Adrenal gland (tissue), 12 donors: ENCODE data around the gene MACROD2. TPM values are rescaled to one million over a fixed set of nuclear protein-coding genes. Genes with fewer than 3 reads are reported as not detected.

Experiments
- DNase-seq, 7 donors: peaks; one replicate each; pipeline ENCODE4 v3.0.0-alpha.2; 2019 to 2020
- H3K27ac ChIP-seq, 5 donors: fragments of 200-600 bp; sonication (generic) in 4 of 5; 1 replicate in 3 of 5; 2 replicates in 2 of 5; pipeline versions ENCODE4 v1.5.1 to v1.8.0; 2016 to 2020; ENCODE audit warnings: mild to moderate bottlenecking in 1 of 5
- H3K27me3 ChIP-seq: fragments of 200-600 bp; 2 replicates; pipeline ENCODE4 v1.8.0; 2021
- H3K36me3 ChIP-seq, 2 donors: fragments of 200-600 bp; replicated peaks in 1 of 2; 1 replicate in 1 of 2; 2 replicates in 1 of 2; pipeline versions ENCODE4 v1.5.1 to v1.8.0; 2018 to 2022
- H3K4me1 ChIP-seq, 2 donors: fragments of 200-600 bp; replicated peaks in 1 of 2; 1 replicate in 1 of 2; 2 replicates in 1 of 2; pipeline versions ENCODE4 v1.5.1 to v1.8.0; 2018 to 2021
- H3K4me3 ChIP-seq, 4 donors: fragments of 200-600 bp; sonication (generic) in 3 of 4; one replicate each; pipeline ENCODE4 v1.5.1; 2016 to 2018
- H3K9me3 ChIP-seq, 3 donors: fragments of 200-600 bp; sonication (generic) in 1 of 3; replicated peaks in 1 of 3; 1 replicate in 2 of 3; 2 replicates in 1 of 3; pipeline versions ENCODE4 v1.5.1 to v1.8.0; 2016 to 2021
- CTCF ChIP-seq, 6 experiments: fragments of 450-650 bp in 4 of 6; fragments of 200-600 bp in 2 of 6; sonication (generic) in 1 of 6; IDR thresholded peaks; 1 replicate in 5 of 6; 2 replicates in 1 of 6; pipeline versions ENCODE4 v1.5.1 to v1.8.0; 2016 to 2021; ENCODE audit warnings: antibody characterized with exemption in 6 of 6, mild to moderate bottlenecking in 2 of 6, moderate library complexity in 1 of 6
- POLR2A ChIP-seq, 2 donors: fragments of 450-650 bp; IDR thresholded peaks; one replicate each; pipeline ENCODE4 v1.6.1; 2017; ENCODE audit warnings: antibody characterized with exemption in 2 of 2, mild to moderate bottlenecking in 2 of 2, moderate library complexity in 1 of 2
- WGBS, 4 donors: extraction: QIAGEN DNeasy Blood & Tissue Kit in 2 of 4; methylation state at CpG; one replicate each; pipeline versions ENCODE4 v1.1.5 to v1.1.7; 2013 to 2017; 5-methylcytosine and 5-hydroxymethylcytosine counted together
- intact Hi-C, 2 donors: fragments of 100-400 bp; cut with DNase I; formaldehyde crosslinking; loops; one replicate each; pipeline versions ENCODE4 v1.14.1 to v1.15.0; 2022 to 2023
- polyA plus RNA-seq, 3 donors: library from polyadenylated mRNA; stranded (reverse); fragments of 200-250 nt in 2 of 3; fragments of 350-450 nt in 1 of 3; fragmentation: Illumina TruSeq in 1 of 3; extraction: RNeasy Lipid Tissue Mini Kit (QIAGEN cat#74804) in 1 of 3; gene quantifications; one replicate each; pipeline ENCODE4 v1.2.3, GENCODE V29; 2013 to 2014
- total RNA-seq, 9 donors: library from RNA; depleted of rRNA in 4 of 9; stranded (reverse); fragments of >200 nt in 4 of 9; fragments of 120-200 nt in 1 of 9; fragmentation: NEBNext Ultra II Directional in 1 of 9; extraction: Animal tissue kit (Norgen Biotek cat#: 25700) in 1 of 9; gene quantifications; one replicate each; pipeline versions ENCODE4 v1.1.0 to v1.2.4, GENCODE V29; 2013 to 2023
- donor health status: healthy with polysubstance abuse.
- donor health status: Bipolar disorder and iron deficiency.
- donor health status: DM: yes; HTN: yes; CAD: no.
- donor health status: DM: no; HTN: no; CAD: no.
- donor health status: DM: no; HTN: no; CAD: no.
- donor health status: DM: yes; HTN: yes; CAD: no.

Gene MACROD2
- total and polyA plus RNA-seq, 12 donors, result 1.1 to 21.2 (median 6.4) TPM

- Histone ChIP-seq H3K27me3 (no peaks in the 10 kb centered on the region), H3K27ac (no peak overlapping the region), H3K9me3 (no peaks in the 10 kb centered on the region), H3K36me3 (no peaks in the 10 kb centered on the region), H3K4me3 (no peak overlapping the region), H3K4me1 (no peaks in the 10 kb centered on the region)
- no peak for DNase-seq
- intact Hi-C loops, result no loop called here
- 62 to 69% (median 64%) methylated on average over 3 of the region's 3 CpGs for WGBS, 4 donors
- TF ChIP-seq POLR2A (IDR thresholded peaks at IDR 0.05) (no peak), CTCF (IDR thresholded peaks at IDR 0.05) (no peak)
Observed at GRCh38 chr20:14374196-14374595, 378.9 kb downstream of the MACROD2 start.

- Histone ChIP-seq H3K27ac (no peak overlapping the region), H3K36me3 (no peaks in the 10 kb centered on the region), H3K4me3 (no peak overlapping the region), H3K9me3 (no peaks in the 10 kb centered on the region), H3K4me1 (no peaks in the 10 kb centered on the region), H3K27me3 (no peaks in the 10 kb centered on the region)
- intact Hi-C loops, result no loop called here
- 72 to 84% (median 76%) methylated on average over 4 of the region's 4 CpGs for WGBS, 4 donors
- no peak for DNase-seq
- TF ChIP-seq POLR2A (IDR thresholded peaks at IDR 0.05), result no peak
- no peak for TF ChIP-seq CTCF (IDR thresholded peaks at IDR 0.05)
Observed at GRCh38 chr20:14375416-14375985, 380.2 kb downstream of the MACROD2 start.

GRCh38 chr20:14378326-14378725 lies 383.0 kb downstream of the MACROD2 start:
- Histone ChIP-seq H3K27me3 (no peaks in the 10 kb centered on the region), H3K4me1 (no peaks in the 10 kb centered on the region), H3K9me3 (no peaks in the 10 kb centered on the region), H3K4me3 (no peak overlapping the region), H3K36me3 (no peaks in the 10 kb centered on the region), H3K27ac (no peak overlapping the region)
- no peak for DNase-seq
- intact Hi-C loops, result no loop called here
- TF ChIP-seq CTCF (IDR thresholded peaks at IDR 0.05) (no peak), POLR2A (IDR thresholded peaks at IDR 0.05) (no peak)

GRCh38 chr20:14383335-14383734 lies 388.0 kb downstream of the MACROD2 start:
- intact Hi-C loops, result no loop called here
- Histone ChIP-seq H3K27ac (no peak overlapping the region), H3K27me3 (no peaks in the 10 kb centered on the region), H3K9me3 (no peaks in the 10 kb centered on the region), H3K4me1 (no peaks in the 10 kb centered on the region), H3K4me3 (no peak overlapping the region), H3K36me3 (no peaks in the 10 kb centered on the region)
- 83 to 88% (median 85%) methylated on average over 5 of the region's 5 CpGs for whole genome bisulfite sequencing, 4 donors
- TF ChIP-seq CTCF (IDR thresholded peaks at IDR 0.05), result no peak
- TF ChIP-seq POLR2A (IDR thresholded peaks at IDR 0.05), result no peak
- DNase-seq, result no peak
